ENCODE results near the gene SMTNL1. TPM values are rescaled to one million over a fixed set of nuclear protein-coding genes. Genes with fewer than 3 reads are reported as not detected.

SMTNL1 gene
- total and polyA plus RNA-seq, 9 of the 15 experiments (the other 6 are each of a cell fraction or from before 2014, with no cell fraction given) = not detected

GRCh38 chr11:57584341-57584740 is 46.9 kb downstream of the SMTNL1 start:
- no peak for ATAC-seq
- POLR2A ChIA-PET = interaction anchor here (1.0 to 1.4 kb wide), 3 partner anchors 9 to 15 kb away, joined by 3 to 4 read pairs (median 3); no protein-coding TSS in a partner anchor
- Histone ChIP-seq H3K9ac (ENCODE audit: insufficient read depth in 1 of 2, low read depth in 2 of 2, low read length in 2 of 2) (no peak overlapping the region), H3K4me3 (no peak overlapping the region), H3K4me2 (ENCODE audit: insufficient read depth, low read length) (no peak overlapping the region), H2AFZ (ENCODE audit: low read depth, low read length) (no peak overlapping the region), H3K9me1 (ENCODE audit: control insufficient read depth, insufficient read depth, low read length) (no peaks in the 10 kb centered on the region), H4K20me1 (replicated peaks; ENCODE audit: control insufficient read depth, insufficient read depth, low read length) (no peaks in the 10 kb centered on the region), H3K9me3 (replicated peaks; ENCODE audit: control insufficient read depth, insufficient read depth, low read depth, low read length) (no peaks in the 10 kb centered on the region), H3K36me3 (ENCODE audit: control insufficient read depth, insufficient read depth, low read length) (no peaks in the 10 kb centered on the region), H3K4me1 (replicated peaks in 1 of 2; ENCODE audit: control insufficient read depth in 2 of 2, insufficient read depth in 2 of 2, low read length in 2 of 2) (no peaks in the 10 kb centered on the region), H3K27ac (ENCODE audit: extremely low read depth, low read depth, low read length) (no peak overlapping the region), H3K79me2 (ENCODE audit: control insufficient read depth, insufficient read depth, low read length) (no peaks in the 10 kb centered on the region), H3K27me3 (ENCODE audit: control insufficient read depth in 2 of 2, insufficient read depth in 2 of 2, low read length in 2 of 2) (peaks cover 3 to 16% of the 10 kb centered on the region in 2 experiments; a peak in 4 of 5 replicates)
- CTCF ChIA-PET (ENCODE audit: low intra/inter-chr PET ratio) = interaction anchor here (0.6 kb wide), 1 partner anchor 680 kb away, joined by 5 read pairs; no protein-coding TSS in a partner anchor
- 33% methylated on average over 9 of the region's 9 CpGs for WGBS (ENCODE audit: insufficient coverage, low coverage, missing lambda C conversion rate)
- BruUV-seq (replicated peaks) = no TSS peak
- in situ Hi-C loops (cut with MboI) (no loop called here), intact Hi-C loops (cut with micrococcal nuclease) (no loop called here)
- no peak for FAIRE-seq
- no peak for DNase-seq (ENCODE audit: extremely low read depth in 1 of 4, low spot score in 3 of 4)
- TF ChIP-seq, protein P1, sequence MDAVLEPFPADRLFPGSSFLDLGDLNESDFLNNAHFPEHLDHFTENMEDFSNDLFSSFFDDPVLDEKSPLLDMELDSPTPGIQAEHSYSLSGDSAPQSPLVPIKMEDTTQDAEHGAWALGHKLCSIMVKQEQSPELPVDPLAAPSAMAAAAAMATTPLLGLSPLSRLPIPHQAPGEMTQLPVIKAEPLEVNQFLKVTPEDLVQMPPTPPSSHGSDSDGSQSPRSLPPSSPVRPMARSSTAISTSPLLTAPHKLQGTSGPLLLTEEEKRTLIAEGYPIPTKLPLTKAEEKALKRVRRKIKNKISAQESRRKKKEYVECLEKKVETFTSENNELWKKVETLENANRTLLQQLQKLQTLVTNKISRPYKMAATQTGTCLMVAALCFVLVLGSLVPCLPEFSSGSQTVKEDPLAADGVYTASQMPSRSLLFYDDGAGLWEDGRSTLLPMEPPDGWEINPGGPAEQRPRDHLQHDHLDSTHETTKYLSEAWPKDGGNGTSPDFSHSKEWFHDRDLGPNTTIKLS (IDR thresholded peaks at IDR 0.05; ENCODE audit: borderline replicate concordance, low read depth) = no peak
- no peak for TF ChIP-seq MYBL2 (IDR thresholded peaks at IDR 0.05; ENCODE audit: low read depth)
- no peak for TF ChIP-seq MYBL2 (CRISPR knock-in tag; IDR thresholded peaks at IDR 0.05; ENCODE audit: borderline replicate concordance)
- no peak for TF ChIP-seq ZBTB7A (IDR thresholded peaks at IDR 0.05; ENCODE audit: borderline replicate concordance, control insufficient read depth, low read depth, low read length)
- no peak for TF ChIP-seq FOXO4 (CRISPR knock-in tag; IDR thresholded peaks at IDR 0.05)
- no peak for TF ChIP-seq MCM7 (IDR thresholded peaks at IDR 0.05)
- no peak for TF ChIP-seq PHTF2 (CRISPR knock-in tag; IDR thresholded peaks at IDR 0.05)
- TF ChIP-seq RBM34 (IDR thresholded peaks at IDR 0.05; ENCODE audit: borderline replicate concordance, insufficient read depth, low read length) = no peak
- TF ChIP-seq XRCC4 (IDR thresholded peaks at IDR 0.05; ENCODE audit: extremely low read depth, insufficient read depth, insufficient read length) = no peak
- no peak for TF ChIP-seq SMARCA4 (IDR thresholded peaks at IDR 0.05)
- TF ChIP-seq HOXB6 (CRISPR knock-in tag; IDR thresholded peaks at IDR 0.05; ENCODE audit: borderline replicate concordance) = no peak

Data from K562 (cell line).